Stromal cell of bone marrow (primary cell): ENCODE data around the gene MCM3.
A peak's percentile ranks its signal among the peaks of the same experiment; 100 is the strongest.

Source experiments
- DNase-seq: peaks from one replicate; pipeline ENCODE4 v3.0.0-alpha.2; 2012; ENCODE audit warnings: low read depth

MCM3 gene

DNA sequence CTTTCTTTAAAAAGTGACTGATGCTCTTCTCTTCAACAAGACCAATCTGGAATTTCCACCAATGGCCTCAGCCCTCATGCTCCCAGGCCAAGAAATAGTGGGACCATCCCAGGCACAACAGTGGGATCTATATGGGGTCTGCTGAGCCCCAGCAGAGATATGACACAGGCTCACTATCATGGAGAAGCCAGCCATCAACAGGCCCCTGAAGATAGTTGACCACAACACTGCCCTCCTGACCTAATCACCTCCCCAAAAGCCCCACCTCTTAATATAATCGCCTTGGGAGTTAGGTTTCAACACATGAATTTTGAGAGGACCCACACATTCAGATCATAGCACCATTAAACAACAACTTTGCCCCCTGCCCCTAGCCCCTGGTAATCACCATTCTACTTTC is 16.8 kb upstream of the MCM3 start:
- DNase-seq, result no peak

DNA sequence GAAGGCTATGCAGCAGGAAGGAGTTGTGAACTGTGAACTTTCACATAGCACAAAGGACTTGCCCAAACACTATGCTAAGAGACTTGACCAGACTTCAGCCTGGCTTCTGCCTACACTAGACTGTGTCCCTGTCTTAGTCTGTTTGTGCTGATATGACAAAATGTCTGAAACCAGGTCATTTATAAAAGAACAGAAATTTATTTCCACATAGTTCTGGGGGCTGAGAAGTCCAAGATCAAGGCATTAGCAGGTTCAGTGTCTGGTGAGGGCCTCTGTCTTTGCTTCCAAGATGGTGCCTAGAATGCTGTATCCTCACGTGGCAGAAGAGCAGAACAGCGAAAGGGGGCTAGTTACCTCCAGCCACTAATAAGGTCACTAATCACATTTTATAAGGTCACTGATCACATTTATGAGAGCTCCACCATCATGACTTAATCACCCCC is 16.0 kb upstream of the MCM3 start:
- no peak for DNase-seq

DNA sequence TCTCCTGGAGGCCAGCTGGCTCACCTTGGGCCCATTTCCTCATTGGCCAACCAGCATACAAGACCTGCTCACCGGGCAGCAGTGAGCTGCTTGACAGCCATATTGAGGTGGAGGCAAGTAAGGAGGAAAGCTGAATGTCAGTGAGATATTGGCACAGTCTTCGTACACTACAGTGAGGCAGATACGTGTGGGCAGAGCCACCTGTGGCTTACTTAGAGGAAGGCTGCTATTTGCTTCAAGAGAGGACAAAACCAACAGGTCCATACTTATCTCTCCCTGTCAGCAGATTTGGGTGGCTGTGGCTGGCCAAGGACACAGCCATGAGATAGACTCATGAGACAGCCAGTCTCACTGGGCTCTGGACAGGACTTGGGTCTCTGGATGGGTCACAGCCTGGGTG is 15.1 kb upstream of the MCM3 start:
- no peak for DNase-seq

DNA sequence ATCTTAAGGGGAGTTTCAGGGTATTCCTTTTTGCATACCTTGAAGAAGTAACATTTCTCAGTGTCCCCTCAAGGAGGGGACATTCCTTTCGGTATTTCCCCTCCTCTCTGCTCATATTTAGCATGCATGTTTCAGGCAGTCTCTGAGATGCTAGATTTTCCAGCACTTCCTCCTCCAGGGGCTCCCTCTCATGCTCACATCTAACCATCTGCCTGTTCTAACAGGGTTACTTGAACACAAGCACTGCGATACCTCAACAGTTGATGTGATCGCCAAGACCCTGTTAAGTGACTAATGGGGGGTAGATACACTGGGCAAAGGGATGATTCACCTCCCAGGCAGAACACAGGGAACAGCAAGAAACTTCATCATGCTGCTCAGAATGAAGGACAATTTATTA is 12.9 kb upstream of the MCM3 start:
- no peak for DNase-seq

DNA sequence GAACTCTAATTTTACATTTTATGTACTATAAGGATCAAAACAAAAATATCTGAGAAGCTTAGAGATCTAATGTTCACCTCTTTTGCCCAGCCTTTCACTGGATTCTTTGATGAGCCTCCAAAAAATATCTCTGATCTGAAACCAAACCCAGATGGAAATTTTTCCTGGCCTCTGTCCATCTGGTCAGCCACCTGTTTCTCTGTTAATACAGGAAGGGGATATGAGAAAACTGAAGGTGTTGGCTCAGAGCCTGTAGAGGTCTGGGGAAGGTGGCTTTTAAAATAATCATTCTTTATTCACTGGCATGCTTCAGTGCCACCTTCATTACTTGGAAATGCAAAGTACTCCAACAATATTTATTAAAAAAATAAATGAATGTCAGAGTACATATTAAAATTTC is 8.5 kb upstream of the MCM3 start:
- no peak for DNase-seq

DNA sequence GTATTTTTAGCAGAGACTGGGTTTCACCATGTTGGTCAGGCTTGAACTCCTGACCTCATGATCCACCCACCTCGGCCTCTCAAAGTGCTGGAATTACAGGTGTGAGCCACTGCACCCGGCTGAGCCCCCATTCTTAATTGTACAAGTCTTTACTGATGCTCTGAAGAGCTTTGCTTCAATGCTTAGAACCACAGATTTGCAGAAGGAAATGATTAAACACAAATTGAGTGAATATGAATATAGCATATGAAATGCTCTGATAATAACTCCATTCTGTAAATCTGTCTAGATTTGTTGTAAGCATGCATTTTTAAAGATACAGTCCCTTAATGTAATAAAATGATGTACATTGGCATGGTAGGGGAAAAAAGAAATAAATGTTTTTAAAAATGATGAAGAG is 4.3 kb upstream of the MCM3 start:
- DNase-seq, result no peak

DNA sequence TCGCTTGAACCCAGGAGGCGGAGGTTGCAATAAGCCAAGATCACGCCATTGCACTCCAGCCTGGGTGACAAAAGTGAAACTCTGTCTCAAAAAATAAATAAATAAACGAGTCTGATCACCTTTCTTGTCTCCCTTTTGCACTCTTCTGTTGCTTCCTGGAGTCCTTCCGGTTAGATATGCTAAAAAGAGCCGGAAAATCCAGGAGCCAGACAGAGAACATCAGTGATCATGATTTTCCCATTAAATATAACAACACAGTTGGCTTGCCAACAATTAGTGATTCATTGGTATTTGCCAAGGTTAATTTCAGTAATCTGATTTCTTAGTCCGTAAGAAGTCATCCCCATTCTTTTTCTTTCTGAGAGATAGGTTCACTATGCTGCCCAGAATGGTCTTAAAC is 3.7 kb upstream of the MCM3 start:
- no peak for DNase-seq

DNA sequence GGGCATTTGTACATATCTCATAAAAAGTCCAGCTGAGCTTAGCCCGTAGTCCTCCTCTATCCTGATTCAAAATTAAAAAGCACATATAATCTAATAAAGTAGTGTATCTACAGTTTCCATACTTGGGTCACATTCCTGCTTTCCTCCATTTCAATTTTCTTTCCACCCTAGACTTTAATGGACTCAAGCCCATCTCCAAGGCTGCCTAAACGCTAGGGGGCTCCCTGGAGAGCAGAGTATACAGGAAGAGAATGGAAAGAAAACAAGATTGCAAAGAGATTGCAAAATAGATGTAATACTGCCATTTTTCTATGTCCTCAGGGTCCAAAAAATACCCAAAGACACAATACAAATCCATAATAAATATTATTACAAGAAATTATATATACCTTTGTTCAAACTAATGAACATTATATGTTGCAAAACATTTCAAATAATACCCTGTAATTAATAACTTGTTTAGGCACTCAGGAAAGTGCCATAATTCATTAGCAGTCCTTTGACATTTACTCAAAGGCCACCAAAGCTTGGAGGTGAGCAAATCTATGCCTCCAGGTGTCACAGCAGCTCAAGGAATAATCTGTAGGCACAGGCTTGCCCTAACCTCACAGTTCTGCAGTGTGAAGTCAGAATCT is 2.4 kb upstream of the MCM3 start:
- DNase-seq, result peak; percentile 71

DNA sequence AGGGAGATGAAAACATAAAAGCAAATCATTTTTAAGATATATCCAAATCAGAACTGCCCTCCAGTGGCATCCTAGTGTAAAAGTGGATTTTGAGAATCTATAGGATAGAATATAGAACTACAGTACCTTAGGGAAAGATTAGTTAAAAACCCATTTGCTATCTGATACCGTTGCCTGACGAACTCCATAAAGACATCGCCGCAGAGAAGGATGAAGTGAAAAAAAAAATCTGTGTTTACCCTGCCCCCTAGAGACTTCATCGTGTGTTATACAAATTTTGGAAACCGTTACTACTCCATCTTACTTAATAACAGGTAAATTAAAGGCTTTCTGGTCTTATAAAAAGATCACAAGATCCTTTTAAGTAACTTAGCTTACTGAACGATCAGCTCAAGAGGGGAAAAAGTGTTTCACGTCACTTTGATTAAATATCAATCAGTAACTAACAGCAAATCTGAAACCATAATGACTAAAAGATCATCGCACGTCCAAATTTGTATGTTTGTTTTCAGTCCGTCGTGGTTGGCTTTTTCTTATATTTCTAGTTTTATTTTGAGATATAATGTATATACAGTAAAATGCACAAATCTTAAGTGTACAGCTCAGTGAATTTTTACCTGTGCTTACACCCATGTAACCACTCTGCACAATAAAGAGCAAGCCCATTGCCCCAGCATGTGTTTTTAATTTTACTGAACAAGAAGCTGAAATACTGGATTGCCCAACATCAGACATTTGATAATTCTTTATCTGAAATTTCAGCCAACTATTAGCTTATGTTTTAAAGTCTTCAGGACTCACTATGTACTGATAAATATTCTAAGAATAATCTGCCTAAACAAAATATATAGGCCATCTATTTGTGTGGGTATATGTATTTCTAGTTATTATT is 881 bp upstream of the MCM3 start:
- DNase-seq, result no peak

DNA sequence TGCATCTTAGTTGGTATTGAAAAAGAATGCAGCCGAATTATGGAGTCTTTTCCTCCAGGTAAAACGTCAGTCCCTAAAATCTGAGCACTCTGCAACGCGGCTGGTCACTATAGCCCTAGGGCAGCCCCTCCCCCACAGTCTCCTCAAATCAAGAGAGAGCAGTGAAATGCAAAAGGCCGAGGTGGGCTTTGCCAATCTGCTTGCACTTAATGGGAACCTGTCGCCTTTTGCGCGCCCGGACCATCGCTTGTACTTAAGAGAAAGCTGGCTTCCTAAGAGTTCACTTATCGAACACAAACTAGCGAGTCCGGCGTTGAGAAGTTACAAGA is 447 bp downstream of the MCM3 start:
- DNase-seq, result no peak

DNA sequence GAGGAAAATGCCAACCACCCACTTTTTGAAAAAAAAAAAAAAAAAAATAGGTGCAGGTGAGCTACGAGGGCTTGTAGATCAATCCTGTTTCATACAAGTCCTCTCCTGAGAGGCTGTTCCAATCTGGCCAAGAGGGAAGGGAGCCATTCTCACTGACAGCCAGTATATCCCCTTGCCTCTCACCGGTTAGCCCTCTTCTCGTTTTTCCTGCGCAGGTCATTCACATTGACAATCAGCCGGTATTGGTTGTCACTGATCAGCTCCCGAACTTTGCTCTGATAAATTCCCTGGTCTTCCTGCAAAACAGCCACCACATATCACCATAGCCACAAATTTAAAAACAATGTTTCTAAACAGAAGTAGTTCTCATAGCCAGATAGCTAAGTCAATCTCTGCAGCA is 1.4 kb downstream of the MCM3 start:
- no peak for DNase-seq

DNA sequence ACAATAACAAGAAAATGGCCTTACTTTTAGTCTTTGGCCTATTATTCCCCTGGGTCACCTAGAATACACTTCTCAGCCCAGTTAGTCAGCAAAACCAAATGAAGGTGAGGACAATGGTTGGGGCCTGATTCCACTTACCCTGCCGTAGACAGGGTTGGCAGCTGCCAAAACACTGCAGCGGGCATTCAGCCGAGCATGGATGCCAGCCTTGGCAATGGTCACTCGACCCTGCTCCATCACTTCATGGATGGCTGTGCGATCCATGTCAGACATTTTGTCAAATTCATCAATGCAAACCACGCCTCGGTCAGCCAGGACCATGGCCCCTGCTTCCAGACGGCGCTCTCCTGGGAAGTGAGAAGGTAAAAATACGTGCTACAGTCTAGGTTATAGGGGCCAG is 8.4 kb downstream of the MCM3 start:
- no peak for DNase-seq

DNA sequence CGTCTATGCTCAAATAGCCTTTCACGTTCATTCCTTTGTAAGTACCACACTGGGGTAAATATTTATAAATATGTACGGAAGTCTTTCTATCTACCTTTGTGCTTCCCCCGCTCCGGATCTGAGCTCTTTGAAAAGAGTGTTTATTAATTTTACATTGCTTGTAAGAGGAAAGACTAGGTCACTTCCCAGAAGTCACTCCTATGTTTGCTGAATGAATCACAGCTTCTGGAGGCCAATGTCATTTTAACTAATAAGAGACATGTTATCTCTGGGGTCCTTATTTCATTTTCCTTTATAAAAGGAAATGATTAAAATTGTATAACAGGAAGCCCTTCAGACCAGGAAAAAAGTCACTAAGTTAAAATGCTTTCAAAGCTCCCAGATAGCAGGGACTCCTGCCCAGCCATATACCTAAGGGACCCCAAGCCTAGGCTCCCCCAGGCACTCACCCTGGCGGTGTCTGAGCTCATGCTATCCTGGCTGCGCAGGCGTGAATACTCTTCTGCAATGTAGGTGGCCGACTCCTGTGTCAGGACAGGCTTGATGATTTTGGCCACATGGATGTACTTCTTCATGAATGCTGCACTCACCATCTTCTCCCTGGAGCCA is 12.6 kb downstream of the MCM3 start:
- DNase-seq, result no peak

DNA sequence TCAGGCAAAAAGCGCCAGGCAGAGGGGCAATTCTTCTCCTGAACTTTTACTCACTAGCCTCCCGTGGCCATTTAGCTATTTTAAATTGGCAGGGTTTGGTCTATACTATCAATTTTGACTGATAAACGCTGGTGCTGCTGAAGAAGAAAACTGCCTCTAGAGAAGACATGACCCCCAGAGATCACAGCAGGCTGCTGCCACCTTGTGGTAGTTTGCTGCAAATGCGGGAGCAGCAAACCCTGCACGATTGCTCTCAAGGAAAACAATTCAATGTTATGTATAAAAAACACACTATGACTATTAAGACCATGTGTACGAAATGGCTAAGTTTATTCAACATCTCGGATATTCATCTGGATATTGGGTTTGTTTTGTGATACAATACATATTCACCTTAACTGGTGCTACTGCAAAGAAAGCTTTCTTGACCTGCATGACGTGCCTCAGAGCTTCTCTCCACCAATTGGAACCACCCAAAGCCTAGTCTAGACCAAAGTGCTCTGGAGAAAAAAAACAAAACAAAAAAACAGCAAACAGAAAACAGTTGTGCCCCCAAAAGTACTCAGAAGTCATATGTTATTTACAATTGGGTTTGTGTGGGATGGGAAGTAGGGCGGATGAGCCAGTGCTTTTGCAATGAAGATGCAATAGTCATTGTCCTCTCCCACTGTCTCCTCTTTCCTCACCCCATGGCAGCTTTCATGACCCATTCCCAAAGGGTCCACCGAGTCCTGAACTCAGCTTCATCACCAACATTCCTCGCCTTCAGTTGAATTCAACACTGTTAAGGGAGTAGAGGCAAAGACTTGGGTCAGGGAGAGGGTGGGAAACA is 20.6 kb downstream of the MCM3 start:
- DNase-seq, result peak; percentile 28

DNA sequence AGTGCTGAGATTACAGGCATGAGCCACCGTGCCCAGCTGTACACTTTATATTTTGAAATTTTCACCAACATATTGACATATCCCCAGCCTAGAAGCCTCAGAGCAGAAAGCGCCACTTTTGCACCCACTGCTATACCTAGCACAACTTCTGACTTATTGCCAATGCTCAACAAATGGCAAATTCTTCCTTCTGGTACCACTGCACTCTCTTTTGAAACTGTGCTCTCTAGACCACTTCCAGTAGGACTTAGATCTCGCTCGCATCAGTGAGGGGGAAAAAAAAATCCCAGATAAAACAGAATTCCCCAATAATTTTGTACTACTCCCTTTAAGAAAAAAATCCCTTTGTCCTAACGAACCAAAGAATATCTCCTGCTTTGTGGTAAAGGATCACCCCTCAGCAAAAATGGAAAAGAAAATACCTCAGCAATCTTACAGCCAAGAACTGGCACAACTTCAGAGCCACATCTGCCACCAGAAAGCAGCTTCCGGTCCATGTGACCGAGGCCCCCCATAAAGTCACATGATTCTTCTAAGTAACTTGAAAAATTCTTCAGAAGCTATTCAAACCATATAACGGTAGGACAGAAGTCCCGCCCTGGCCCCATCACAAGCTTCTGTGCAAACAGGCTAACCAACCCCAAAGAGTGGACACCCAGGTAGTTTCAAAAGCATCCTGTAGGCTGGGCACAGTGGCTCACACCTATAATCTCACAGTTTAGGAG is 21.8 kb downstream of the MCM3 start:
- no peak for DNase-seq

DNA sequence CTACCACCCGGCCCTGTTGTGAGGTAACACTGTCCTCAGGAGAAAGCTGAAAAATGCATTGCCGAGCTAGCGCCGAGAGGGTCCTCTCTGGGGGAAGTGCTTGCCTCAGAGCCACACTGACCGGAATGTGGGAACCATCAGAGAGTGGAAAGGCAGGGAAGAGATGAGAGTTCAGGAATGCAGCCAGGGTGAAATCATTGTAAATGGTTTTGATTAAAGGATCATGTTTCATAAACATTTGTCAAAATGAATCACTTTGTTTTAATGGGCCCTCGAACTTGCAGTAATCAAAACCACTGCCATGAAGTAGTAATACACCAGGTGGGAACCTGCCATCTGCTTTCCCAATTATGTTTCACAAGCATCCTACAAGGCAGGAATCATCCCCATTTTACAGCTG is 23.3 kb downstream of the MCM3 start:
- DNase-seq, result peak; percentile 36

DNA sequence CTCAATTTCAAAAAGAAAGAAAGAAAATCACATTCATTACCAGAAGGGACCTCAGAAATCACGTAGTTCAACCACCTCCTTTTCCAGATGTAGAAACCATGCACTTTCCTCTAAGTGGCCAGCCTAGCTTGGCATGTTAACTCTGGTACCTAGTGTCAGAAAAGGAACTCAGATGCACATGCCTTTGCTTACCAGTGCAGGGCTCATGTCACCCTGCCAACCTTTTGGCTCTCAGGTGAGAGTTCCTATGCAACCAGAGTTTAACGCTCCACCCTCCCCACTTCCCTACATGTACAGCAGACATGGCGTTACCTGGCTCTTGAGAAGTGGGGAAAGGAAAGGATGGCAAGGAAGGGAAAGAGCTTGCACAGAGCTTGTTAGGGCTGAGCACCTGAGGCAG is 23.9 kb downstream of the MCM3 start:
- DNase-seq, result no peak

DNA sequence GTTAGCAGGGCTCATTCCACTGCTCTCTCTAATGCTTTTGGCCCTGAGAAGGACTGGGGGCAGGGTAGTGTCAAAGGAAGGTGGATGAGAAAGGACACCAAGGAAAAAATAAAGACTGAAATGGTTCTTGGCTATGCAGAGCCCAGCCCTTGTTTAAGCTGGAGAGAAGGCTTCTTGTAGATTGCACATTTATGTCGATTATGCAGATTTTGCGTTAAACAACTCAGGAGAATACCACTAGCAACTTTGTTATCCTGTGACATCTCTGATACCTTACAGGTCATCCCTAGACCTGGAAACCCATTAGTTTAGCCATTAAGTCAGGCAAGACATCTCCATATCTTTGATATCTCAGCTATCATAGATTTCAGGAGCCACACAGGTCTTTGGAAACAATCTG is 29.1 kb downstream of the MCM3 start:
- no peak for DNase-seq

DNA sequence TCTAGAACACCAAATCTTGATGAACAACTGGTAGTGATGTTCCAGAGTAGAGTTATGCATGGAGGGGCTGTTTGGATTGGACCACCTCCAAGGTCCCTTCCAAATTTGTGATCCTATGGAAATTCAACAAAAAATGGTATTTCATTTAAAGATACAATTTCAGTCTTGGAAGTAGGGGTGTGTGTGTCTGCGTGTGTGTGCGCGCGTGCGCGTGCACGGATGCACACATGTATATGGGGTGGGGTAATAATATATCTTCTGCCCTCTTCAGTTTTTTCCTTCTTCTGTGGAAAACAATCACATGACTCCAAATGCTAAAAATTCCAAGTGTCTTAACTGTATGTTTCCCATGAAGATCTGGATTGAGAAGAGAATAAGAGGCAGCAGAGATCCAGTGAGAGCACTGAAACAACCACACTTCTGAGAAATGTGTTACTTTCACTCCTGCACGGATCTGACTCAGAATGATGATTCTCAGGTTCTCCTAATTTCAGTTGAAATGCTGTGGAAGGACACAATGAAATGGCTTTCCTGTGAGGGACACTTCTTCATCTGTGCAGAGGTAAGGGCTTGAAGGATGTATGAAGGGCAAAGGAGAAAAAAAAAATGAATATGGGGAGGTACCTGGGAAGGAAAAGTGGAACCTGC is 29.7 kb downstream of the MCM3 start:
- no peak for DNase-seq

DNA sequence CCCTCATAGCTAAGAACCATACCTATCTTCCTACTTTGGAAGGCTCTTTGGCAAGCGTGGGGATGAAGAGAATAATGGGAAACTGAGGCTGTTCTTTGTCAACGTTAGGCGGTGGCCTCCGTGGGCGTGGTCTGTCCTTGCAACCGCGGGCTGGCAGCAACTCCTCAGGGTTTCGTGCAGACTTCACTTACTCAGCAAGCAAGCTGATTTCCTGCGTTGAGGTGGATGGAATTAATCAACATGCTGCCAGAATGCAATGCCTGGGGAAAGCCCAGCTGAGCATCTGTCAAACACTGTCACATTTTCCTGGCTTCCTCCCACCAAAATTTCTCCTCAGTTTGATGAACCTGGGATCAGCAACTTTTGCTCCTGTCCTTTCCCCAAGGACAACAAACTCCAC is 31.0 kb downstream of the MCM3 start:
- no peak for DNase-seq

DNA sequence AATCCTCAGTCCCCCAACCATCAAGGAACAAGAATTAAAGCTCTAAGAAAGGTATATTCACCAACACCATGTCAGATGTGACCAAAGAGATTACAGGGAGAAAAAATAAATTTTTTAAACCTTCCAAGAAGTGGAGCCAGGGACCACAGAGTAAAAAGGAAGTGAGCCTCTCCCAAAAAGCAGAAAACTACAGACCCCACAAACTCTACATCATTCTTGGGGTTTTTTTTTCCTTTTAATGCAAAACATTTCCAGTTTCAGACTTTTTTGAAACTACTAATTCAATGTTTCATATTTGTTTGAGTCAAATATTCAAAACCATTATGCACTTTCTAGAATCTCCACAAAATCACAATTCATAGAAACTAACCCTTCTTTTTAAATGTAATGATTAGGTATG is 33.4 kb downstream of the MCM3 start:
- DNase-seq, result no peak
